Measurements from ENCODE around the gene ZNF783.
"Not testable (repeated sequence)": the region's sequence is repeated elsewhere in the genome, so short reads cannot be mapped to it uniquely, and the experiment has no call there.

ZNF783 gene

DNA sequence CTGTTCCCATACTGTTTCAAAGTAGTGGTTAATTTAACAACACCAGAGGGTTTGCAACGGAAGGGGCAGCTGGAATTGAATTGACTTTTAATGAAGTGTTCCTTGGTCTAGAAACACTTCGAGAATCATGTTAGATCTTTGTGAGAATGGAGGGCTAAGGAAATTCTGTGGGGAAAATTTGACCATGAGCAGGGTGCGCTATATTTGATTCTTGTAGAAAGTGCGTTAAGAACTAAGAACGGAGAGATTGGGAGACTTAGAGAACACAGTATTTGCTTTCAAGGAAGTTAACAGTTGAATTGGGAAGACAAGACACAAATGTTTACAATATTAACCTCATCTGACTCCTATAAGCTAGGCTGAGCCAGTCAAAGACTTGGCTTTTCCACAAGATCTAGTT is 21.4 kb upstream of the ZNF783 start:
- no peak for DNase-seq (ENCODE audit: low spot score)

- no peak for DNase-seq (ENCODE audit: low spot score)
These were observed 20.3 kb upstream of the ZNF783 start for GRCh38 chr7:149241696-149242095.

- no peak for DNase-seq (ENCODE audit: low spot score)
These were observed 16.8 kb upstream of the ZNF783 start for GRCh38 chr7:149245244-149245643.

DNA sequence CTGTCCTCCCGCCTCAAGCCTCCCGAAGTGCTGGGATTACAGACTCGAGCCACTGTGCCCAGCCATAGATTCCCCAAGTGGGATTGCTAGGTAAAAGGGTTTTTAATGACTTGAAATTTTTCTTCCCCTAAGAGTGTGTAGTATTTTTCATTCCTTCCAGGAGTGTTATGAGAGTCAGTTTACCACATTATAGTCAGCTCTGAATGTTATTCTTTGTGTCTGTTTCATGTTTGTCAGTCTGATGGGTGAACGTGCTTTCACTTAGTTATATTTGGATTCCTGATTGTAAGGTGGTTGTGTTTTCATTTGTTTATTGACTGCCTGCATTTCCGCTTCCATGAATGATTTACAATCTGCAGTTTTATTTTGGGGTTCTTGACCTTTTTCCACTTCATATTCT is 16.3 kb upstream of the ZNF783 start:
- DNase-seq (ENCODE audit: low spot score) = no peak

GRCh38 chr7:149248777-149249176 is 13.2 kb upstream of the ZNF783 start:
- no peak for DNase-seq (ENCODE audit: low spot score)

GRCh38 chr7:149250151-149250550 is 11.8 kb upstream of the ZNF783 start:
- DNase-seq (ENCODE audit: low spot score) = not testable (repeated sequence)

GRCh38 chr7:149251518-149251917 is 10.5 kb upstream of the ZNF783 start:
- not testable (repeated sequence) for DNase-seq (ENCODE audit: low spot score)

DNA sequence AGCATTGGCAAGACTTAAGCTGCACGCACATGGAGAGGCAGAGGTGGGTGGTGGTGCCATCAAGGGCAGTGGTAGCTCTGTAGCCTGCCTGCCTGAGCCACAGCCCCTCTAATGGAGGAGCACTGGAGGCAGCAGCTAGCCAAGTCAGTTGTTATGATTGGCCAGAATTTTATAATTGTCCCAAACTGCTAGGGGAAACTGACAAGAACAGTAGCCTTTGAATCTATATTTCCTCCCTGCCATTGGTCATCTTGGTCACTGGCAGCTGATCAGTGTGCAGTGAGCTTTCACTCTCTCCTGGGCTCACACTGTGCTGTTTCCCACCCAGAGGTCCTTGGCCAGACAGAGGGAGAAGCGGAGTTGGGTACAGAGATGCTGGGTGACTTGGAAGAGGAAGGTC is 9.6 kb upstream of the ZNF783 start:
- no peak for DNase-seq (ENCODE audit: low spot score)

DNA sequence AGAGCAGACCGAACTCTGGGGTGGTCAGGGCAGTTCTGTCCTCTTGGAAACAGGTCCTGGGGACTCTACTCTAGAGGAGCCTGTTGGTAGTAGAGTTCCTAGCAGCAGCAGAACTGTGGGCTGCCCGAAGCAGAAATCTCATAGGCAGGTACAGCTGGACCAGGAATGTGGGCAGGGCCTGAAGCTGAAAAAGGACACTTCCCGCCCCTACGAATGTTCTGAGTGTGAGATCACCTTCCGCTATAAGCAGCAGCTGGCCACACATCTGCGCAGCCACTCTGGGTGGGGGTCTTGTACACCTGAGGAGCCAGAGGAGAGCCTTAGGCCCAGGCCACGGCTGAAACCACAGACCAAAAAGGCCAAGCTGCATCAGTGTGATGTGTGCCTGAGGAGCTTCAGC is 8.3 kb upstream of the ZNF783 start:
- no peak for DNase-seq (ENCODE audit: low spot score)

- no peak for DNase-seq (ENCODE audit: low spot score)
These were observed 7.7 kb upstream of the ZNF783 start for GRCh38 chr7:149254181-149254858.

GRCh38 chr7:149255174-149255573 is 6.8 kb upstream of the ZNF783 start:
- DNase-seq (ENCODE audit: low spot score) = no peak

DNA sequence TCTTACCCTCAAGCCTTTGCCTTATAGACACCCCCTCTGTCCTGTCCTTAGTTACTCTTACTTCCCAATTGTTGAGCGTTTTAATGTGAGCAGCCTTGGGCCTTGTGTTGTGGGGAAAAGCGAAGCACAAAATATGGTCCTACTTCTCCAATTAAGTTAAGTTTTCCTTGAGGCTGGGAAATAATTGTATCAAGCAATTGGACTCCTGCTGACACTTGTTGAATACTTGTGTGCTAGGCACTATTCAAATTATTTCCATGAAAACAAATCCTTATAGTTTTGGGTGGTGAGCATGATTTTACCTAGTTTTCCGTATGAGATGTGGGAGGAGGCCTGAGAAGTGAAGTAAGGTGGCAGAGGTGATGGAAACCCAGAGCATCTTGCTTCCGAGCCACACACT is 5.4 kb upstream of the ZNF783 start:
- no peak for DNase-seq (ENCODE audit: low spot score)

DNA sequence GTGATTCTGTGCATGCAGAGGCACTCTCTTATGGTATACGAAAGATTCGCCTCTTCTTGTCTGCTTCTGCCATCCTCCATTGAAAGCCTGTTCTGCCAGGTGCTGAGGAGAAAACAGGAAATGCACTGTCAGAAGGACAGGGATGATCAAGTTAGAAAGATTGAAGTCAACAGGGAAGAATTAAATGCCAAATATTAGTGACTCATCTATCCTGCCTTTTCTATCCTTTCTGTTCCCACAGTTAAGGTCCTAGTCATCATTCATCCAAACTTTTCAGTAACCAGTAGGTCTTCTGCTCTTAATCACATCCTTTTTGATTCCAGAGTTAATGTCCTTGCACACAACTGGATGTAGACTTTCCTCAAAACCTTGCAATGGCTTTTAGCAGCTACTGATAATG is 4.8 kb upstream of the ZNF783 start:
- DNase-seq (ENCODE audit: low spot score) = no peak

DNA sequence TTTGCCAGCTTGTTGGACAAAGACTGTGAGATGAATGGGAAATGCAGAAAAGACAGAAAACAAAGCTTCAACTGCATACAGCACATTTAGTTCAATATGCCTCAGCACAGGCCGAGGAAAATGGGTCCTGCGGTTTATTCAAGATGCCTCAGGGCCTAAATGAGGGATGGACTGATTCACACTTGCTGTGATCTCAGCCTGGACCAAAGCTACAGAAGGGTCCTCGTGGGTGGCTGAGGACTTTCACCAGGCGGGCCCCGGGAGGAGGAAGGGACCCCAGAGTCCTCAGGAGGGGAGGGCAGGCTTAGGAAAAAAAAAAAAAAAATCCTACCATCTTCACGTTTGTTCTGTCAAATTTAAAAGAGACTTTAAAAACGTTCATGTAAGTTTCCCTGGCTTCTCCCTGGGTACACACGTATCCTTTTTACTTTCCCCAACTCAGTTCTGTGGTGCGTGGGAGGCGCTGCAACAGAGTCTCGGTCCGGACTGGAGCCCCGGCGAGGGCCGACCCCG is 624 bp upstream of the ZNF783 start:
- DNase-seq (ENCODE audit: low spot score) = peak; percentile 35

DNA sequence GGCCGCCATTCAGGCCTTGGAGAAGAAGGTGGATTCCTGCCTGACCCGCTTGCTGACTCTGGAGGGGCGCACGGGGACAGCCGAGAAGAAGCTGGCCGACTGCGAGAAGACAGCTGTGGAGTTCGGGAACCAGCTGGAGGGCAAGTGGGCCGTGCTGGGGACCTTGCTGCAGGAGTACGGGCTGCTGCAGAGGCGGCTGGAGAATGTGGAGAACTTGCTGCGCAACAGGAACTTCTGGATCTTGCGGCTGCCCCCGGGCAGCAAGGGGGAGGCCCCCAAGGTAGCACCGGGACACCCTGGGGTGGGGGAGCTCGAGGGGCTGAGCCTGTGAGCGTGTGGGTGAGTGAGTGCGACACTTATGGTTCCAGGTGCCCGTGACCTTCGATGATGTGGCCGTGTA is 4.5 kb downstream of the ZNF783 start:
- no peak for DNase-seq (ENCODE audit: low spot score)

GRCh38 chr7:149267733-149268132 is 5.7 kb downstream of the ZNF783 start:
- no peak for DNase-seq (ENCODE audit: low spot score)

DNA sequence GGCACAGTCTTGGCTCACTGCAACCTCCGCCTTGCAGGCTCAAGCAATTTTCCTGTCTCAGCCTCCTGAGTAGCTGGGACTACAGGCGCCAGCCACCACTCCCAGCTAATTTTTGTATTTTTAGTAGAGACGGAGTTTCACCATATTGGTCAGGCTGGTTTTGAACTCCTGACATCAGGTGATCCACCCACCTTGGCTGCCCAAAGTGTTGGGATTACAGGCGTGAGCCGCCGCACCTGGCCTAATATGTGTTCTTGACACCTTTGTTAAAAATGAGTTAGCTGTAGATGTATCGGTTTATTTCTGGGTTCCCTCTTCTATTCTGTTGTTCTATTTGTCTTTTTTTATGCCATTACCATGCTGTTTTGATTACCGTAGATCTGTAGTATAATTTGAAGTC is 12.4 kb downstream of the ZNF783 start:
- DNase-seq (ENCODE audit: low spot score) = not testable (repeated sequence)

DNA sequence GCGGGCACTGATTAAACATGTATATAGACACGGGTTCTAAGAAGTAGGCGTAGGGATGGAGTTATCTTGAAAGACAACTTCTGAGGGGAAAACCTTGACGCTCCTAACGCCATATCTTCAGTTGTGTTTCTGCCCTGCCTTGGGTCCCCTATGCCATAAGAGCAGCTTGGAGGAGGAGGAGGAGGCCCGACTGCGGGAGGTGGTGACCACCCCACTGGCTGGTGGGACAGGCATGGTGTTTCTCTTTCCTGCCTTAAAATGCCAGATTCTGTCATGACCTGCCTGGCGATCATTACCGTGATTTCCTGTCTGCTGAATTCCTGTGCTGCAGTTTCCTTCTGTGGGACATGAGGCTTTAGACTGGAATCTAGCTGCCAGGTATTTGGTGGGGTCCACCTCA is 15.9 kb downstream of the ZNF783 start:
- DNase-seq (ENCODE audit: low spot score) = no peak

GRCh38 chr7:149278396-149278795 is 16.4 kb downstream of the ZNF783 start:
- no peak for DNase-seq (ENCODE audit: low spot score)

DNA sequence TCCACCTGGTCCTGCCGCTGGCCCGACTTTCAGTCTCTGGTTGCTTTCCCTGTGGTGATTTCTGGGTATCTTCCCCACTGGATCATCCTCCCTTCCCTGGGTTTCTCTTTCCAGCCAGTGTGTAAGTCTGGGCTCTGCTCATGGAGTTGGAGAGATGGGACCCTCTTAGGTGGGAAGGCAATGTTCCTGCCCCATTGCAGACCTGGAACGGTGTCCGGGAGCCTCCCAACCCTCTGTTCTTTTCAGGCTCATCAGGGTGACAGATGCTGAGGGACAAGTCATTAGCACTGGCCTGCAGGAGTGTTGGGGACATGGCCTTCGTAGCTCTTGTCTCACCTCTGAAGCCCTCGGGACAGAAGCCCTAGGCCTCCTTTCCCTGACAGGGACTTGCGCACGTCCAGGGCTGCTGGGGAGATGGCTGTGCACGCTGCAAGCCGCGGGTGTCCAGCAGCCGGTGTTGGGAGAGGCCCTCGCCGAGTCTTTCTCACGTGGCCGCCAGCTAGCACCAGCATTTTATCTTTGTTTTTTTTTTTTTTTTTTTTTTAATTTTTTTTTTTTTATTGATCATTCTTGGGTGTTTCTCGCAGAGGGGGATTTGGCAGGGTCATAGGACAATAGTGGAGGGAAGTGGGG is 17.2 kb downstream of the ZNF783 start:
- no peak for DNase-seq (ENCODE audit: low spot score)

DNA sequence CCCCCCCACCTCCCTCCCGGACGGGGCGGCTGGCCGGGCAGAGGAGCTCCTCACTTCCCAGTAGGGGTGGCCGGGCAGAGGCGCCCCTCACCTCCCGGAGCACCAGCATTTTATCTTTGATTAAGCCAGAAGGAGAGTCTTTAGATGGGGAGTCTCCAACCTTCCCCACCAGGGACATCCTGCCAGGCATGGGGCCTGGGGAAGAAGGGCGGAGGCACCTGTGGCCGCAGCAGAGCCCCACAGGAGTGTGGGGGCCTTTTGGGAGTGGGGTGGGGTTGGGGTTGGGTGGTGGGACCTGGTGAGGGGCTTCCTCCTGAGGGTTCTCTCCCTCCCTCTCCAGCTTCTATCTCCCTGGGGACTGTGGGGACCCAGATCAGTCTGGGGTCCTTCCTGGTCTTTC is 18.2 kb downstream of the ZNF783 start:
- DNase-seq (ENCODE audit: low spot score) = no peak

GRCh38 chr7:149280661-149281507 is 18.9 kb downstream of the ZNF783 start:
- no peak for DNase-seq (ENCODE audit: low spot score)

All from AG08395 (cell line).